ENCODE measurements around the gene UBA52. TPM values are rescaled to one million over a fixed set of nuclear protein-coding genes. Genes with fewer than 3 reads are reported as not detected.

Gene UBA52
- total RNA-seq, 4 donors from 2014 or later: 222 to 609 (median 308) TPM

DNA sequence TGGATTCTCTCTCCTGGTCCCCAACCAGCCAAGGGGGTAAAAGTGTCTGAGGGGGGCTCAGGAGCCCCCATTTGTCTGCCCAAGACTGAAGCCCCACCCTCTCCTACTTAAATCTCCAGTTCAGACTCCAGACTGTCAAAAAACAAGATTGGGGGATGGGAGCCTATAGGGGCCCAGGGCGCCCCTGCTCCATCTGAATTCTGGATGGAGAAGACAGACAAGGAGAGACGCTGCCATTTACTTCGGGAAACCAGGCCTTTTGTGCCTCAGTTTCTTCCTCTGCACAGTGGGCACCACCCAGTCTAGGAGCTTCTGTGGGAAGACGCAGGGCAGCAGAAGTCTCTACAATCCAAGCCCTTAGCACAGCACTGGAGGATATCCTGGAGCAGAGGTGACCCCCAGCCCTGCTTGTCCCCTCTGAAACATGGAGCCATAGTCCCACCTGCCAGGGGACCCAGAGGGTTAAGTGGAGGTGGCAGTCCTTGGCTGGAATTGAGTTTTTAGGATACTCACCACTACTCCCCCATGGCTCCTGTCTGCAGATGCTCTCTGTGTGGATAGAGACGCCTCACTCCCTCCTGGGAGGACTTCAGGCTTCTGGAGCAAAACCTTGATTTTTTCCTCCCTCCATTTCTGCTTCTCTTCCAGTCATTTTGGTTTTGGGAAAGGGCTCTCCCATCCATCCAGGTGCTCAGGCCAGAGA is 36.6 kb downstream of the UBA52 start:
- Histone ChIP-seq H3K4me1 (peaks cover 0 to 62% (median 26%) of the 10 kb centered on the region in 4 donors), H3K27me3 (peaks cover 0 to 85% of the 10 kb centered on the region in 2 donors)

DNA sequence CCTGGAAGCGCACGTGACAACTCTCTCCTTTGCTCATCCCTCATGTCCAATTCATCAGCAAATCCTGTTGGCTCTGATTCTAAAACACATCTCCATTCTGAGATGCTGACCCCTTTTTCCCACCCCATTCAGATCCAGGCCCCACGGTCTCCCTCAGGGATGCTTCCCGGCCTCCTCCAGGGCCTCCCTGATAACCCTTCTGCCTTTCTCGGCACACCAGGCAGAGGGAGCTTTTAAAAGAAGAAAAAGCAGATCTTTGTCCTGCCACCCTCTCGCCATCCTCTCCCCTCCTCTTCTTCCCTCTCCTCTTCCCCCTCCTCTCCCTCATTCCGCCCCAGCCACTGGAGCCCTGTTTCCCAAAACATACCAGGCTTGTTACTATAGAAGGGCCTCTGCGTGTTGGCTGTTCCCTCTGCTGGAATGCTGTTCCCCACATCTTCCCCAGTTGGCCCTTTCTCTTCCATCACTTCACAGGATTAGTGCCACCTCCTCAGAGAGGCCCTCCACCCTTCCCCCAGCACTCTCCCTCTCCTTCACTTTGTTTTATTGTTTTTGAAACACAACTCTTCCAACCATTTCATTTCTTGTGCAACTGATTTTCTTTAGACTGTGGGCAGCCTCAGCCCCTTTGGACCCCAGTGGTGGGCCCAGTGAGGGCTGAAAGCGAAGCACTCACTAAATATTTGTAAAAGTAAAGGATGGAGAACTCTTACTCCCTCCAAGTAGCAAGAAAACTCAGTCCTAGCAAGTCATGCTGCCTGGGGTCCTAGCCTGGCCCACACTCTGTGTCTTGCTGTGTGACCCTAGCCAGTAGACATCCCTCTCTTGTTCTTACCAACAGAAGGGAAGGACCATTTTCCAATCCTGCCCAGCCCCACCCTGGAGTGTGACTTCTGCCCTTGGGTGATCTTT is 37.4 kb downstream of the UBA52 start:
- no peak for DNase-seq
- H3K27me3 ChIP-seq: peaks cover 0 to 85% of the 10 kb centered on the region in 2 donors
- TF ChIP-seq, protein P1, sequence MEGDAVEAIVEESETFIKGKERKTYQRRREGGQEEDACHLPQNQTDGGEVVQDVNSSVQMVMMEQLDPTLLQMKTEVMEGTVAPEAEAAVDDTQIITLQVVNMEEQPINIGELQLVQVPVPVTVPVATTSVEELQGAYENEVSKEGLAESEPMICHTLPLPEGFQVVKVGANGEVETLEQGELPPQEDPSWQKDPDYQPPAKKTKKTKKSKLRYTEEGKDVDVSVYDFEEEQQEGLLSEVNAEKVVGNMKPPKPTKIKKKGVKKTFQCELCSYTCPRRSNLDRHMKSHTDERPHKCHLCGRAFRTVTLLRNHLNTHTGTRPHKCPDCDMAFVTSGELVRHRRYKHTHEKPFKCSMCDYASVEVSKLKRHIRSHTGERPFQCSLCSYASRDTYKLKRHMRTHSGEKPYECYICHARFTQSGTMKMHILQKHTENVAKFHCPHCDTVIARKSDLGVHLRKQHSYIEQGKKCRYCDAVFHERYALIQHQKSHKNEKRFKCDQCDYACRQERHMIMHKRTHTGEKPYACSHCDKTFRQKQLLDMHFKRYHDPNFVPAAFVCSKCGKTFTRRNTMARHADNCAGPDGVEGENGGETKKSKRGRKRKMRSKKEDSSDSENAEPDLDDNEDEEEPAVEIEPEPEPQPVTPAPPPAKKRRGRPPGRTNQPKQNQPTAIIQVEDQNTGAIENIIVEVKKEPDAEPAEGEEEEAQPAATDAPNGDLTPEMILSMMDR (IDR thresholded peaks at IDR 0.05): no peak
- no peak for TF ChIP-seq POLR2A (IDR thresholded peaks at IDR 0.05)
- peaks cover 0 to 55% (median 26%) of the 10 kb centered on the region in 4 donors for H3K4me1 ChIP-seq
- H3K9me3 ChIP-seq: no peaks in the 10 kb centered on the region
- H3K36me3 ChIP-seq: no peaks in the 10 kb centered on the region
- no peak overlapping the region for H3K4me3 ChIP-seq
- H3K27ac ChIP-seq: no peak overlapping the region

More for the DNA sequence above, 36.6 kb downstream of the UBA52 start:
- no peaks in the 10 kb centered on the region for H3K9me3 ChIP-seq
- H3K4me3 ChIP-seq: no peak overlapping the region
- DNase-seq: no peak
- H3K36me3 ChIP-seq: no peaks in the 10 kb centered on the region
- TF ChIP-seq POLR2A (IDR thresholded peaks at IDR 0.05): no peak
- TF ChIP-seq, protein P1 (IDR thresholded peaks at IDR 0.05): no peak
- no peak overlapping the region for H3K27ac ChIP-seq

DNA sequence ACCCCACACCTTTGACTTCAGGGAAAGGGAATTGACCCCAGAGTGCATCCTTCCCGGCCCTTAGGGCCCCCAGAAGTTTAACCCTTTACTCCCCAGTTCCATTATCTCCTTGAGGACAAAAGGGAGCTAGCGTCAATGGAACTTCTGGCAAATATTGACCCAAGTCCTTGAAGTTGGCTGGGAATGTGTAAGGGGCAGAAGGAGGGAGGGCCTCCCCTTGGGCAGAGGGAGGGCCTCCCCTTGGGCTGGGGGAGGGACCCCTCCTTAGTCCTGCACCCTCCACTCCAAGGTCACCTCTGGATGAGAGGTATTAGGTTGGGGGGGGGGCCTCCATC is 38.0 kb downstream of the UBA52 start:
- no peaks in the 10 kb centered on the region for H3K9me3 ChIP-seq
- TF ChIP-seq POLR2A (IDR thresholded peaks at IDR 0.05): no peak
- TF ChIP-seq, protein P1 (IDR thresholded peaks at IDR 0.05): no peak
- DNase-seq: no peak
- H3K4me3 ChIP-seq: no peak overlapping the region
- H3K4me1 ChIP-seq: peaks cover 0 to 49% (median 26%) of the 10 kb centered on the region in 4 donors
- no peak overlapping the region for H3K27ac ChIP-seq
- no peaks in the 10 kb centered on the region for H3K36me3 ChIP-seq
- peaks cover 0 to 79% of the 10 kb centered on the region in 2 donors for H3K27me3 ChIP-seq

DNA sequence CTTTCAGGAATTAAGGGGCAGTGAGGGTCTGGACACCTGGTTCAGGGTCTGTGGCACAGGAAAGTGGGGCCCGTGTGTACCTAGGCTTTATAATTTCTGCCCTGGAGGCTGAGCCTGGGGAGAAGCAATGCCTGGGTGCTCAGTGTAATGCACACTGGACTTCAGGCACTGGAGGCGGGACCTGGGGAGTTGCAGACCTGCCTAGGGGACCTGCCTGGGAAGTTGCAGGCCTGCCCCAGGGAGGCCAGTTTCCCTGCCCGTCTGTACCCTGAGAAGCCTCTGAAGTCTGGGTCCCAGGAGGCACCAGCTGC is 38.5 kb downstream of the UBA52 start:
- H3K4me1 ChIP-seq: peaks cover 0 to 49% (median 26%) of the 10 kb centered on the region in 4 donors

DNA sequence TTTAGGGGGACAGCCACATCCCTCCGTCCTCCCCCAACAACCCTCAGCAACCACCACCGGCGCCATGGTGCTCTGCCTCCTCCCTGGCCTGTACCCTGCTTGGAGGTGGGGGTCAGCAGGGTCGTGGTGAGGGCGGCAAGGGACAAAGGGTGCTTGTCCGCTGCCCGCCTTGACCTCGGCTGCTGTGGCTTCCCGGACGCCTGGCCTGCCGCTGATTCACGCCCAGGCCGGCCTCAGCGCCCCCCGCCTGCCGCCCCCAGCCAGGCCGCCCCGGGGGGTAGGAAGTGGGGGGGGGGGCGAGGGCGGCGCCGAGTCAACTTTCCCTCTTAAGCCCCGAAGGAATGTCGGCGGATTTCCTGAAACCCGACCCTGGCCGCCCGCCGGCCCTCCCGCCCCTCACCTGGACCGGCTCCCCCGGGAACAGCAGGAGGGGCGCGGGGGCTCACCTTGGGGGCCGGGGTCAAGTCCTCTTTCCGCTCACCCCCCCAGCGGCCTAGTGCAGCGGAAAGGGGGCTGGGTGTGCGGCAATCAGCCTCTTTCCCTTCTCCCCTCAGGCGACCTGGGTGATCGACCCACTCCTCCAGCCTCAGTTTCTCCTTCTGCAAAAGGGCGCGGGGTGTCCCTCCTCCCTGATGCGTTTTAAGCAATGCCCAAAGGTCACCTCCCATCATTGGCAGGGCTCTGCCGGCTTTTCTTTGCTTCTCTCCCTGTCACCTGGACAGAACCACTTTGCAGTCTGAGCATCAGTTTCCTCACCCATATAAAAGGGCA is 39.1 kb downstream of the UBA52 start:
- Histone ChIP-seq H3K27ac (no peak overlapping the region), H3K27me3 (peaks cover 0 to 68% of the 10 kb centered on the region in 2 donors), H3K36me3 (no peaks in the 10 kb centered on the region), H3K4me1 (peaks cover 0 to 49% (median 26%) of the 10 kb centered on the region in 4 donors), H3K9me3 (no peaks in the 10 kb centered on the region), H3K4me3 (no peak overlapping the region)
- TF ChIP-seq POLR2A (IDR thresholded peaks at IDR 0.05): no peak
- TF ChIP-seq, protein P1 (IDR thresholded peaks at IDR 0.05): no peak
- DNase-seq: no peak

More for the DNA sequence above, 38.5 kb downstream of the UBA52 start:
- TF ChIP-seq, protein P1 (IDR thresholded peaks at IDR 0.05): no peak
- no peak for TF ChIP-seq POLR2A (IDR thresholded peaks at IDR 0.05)
- H3K9me3 ChIP-seq: no peaks in the 10 kb centered on the region
- no peak overlapping the region for H3K27ac ChIP-seq
- DNase-seq: no peak
- H3K4me3 ChIP-seq: no peak overlapping the region
- H3K36me3 ChIP-seq: no peaks in the 10 kb centered on the region
- H3K27me3 ChIP-seq: peaks cover 0 to 74% of the 10 kb centered on the region in 2 donors

Measured in Peyer's patch (tissue), 4 donors.